Endothelial cell of umbilical vein (primary cell): ENCODE data around the gene FUT2.

Experiments used
- EZH2 ChIP-seq: IDR thresholded peaks from 2 replicates; pipeline ENCODE4 v1.6.1; 2012; ENCODE audit warnings: borderline replicate concordance, low read depth, mild to moderate bottlenecking, moderate library complexity, low read length, inconsistent platforms; ENCODE audit not compliant: severe bottlenecking
- FOS ChIP-seq: IDR thresholded peaks from 2 replicates; pipeline ENCODE4 v1.6.1; 2011; ENCODE audit warnings: mild to moderate bottlenecking, low read length, moderate library complexity, borderline replicate concordance; ENCODE audit not compliant: insufficient read depth
- GATA2 ChIP-seq: IDR thresholded peaks from 2 replicates; pipeline ENCODE4 v1.7.0; 2011; ENCODE audit warnings: low read depth, mild to moderate bottlenecking, moderate library complexity, mixed read lengths, low read length; ENCODE audit not compliant: insufficient read length, insufficient read depth
- JUN ChIP-seq: IDR thresholded peaks from 2 replicates; pipeline ENCODE4 v1.6.1; 2011; ENCODE audit warnings: borderline replicate concordance, low read depth; ENCODE audit not compliant: insufficient read length, insufficient read depth
- POLR2A ChIP-seq: IDR thresholded peaks from 2 replicates; pipeline ENCODE4 v1.6.1; 2012; ENCODE audit warnings: low read depth, mild to moderate bottlenecking, control low read depth, low read length
- TF ChIP-seq, protein P1 (sequence below), 2 donors: IDR thresholded peaks; 1 replicate in 1 of 2; 2 replicates in 1 of 2; pipeline ENCODE4 v1.5.1; 2011; ENCODE audit warnings: low read length in 2 of 2, mild to moderate bottlenecking in 2 of 2, moderate library complexity in 2 of 2, control low read depth in 1 of 2, inconsistent platforms in 1 of 2, low read depth in 1 of 2; ENCODE audit not compliant: insufficient read depth in 1 of 2; ENCODE audit errors: extremely low read depth in 1 of 2

GRCh38 chr19:48755084-48755641 is 59.4 kb downstream of the FUT2 start, which contains the start of gene FGF21:
- no peak for TF ChIP-seq EZH2
- TF ChIP-seq, protein P1, sequence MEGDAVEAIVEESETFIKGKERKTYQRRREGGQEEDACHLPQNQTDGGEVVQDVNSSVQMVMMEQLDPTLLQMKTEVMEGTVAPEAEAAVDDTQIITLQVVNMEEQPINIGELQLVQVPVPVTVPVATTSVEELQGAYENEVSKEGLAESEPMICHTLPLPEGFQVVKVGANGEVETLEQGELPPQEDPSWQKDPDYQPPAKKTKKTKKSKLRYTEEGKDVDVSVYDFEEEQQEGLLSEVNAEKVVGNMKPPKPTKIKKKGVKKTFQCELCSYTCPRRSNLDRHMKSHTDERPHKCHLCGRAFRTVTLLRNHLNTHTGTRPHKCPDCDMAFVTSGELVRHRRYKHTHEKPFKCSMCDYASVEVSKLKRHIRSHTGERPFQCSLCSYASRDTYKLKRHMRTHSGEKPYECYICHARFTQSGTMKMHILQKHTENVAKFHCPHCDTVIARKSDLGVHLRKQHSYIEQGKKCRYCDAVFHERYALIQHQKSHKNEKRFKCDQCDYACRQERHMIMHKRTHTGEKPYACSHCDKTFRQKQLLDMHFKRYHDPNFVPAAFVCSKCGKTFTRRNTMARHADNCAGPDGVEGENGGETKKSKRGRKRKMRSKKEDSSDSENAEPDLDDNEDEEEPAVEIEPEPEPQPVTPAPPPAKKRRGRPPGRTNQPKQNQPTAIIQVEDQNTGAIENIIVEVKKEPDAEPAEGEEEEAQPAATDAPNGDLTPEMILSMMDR (IDR thresholded peaks at IDR 0.05; ENCODE audit: extremely low read depth in 1 of 2, insufficient read depth in 1 of 2, low read depth in 1 of 2, low read length in 2 of 2): no peak
- TF ChIP-seq FOS: no peak
- TF ChIP-seq GATA2: no peak
- TF ChIP-seq POLR2A: no peak
- TF ChIP-seq JUN: no peak
